Uterus (tissue), 2 donors: ENCODE measurements around the gene TRAPPC14.

ENCODE experiments used
- CTCF ChIP-seq, 4 experiments: fragments of 200-600 bp in 2 of 4; fragments of 450-650 bp in 2 of 4; sonication (generic) in 2 of 4; IDR thresholded peaks; one replicate each; pipeline ENCODE4 v1.5.1; 2016 to 2019; ENCODE audit warnings: antibody characterized with exemption in 4 of 4, mild to moderate bottlenecking in 2 of 4, moderate library complexity in 1 of 4
- POLR2A ChIP-seq, 2 donors: fragments of 450-650 bp; IDR thresholded peaks; one replicate each; pipeline ENCODE4 v1.6.1; 2016; ENCODE audit warnings: antibody characterized with exemption in 2 of 2, mild to moderate bottlenecking in 1 of 2, moderate library complexity in 1 of 2

GRCh38 chr7:100118388-100119071 lies 40.0 kb downstream of the TRAPPC14 start:
- TF ChIP-seq CTCF (IDR thresholded peaks at IDR 0.05) (no peak), POLR2A (IDR thresholded peaks at IDR 0.05) (no peak)
